Effector CD8-positive, alpha-beta T cell (primary cell): ENCODE measurements around the gene SNAP29.
"Not testable (repeated sequence)": the region's sequence is repeated elsewhere in the genome, so short reads cannot be mapped to it uniquely, and the experiment has no call there.

ENCODE experiments used
- DNase-seq: peaks from one replicate; lab custom pipeline; 2025; lab: John Stamatoyannopoulos, UW

SNAP29 gene

GRCh38 chr22:20866736-20867135 is 7.9 kb downstream of the SNAP29 start:
- no peak for DNase-seq

GRCh38 chr22:20867179-20868024 is 8.6 kb downstream of the SNAP29 start:
- no peak for DNase-seq

- DNase-seq = no peak
These were observed 9.5 kb downstream of the SNAP29 start for GRCh38 chr22:20868025-20868962.

GRCh38 chr22:20869234-20869633 is 10.4 kb downstream of the SNAP29 start:
- no peak for DNase-seq

DNA sequence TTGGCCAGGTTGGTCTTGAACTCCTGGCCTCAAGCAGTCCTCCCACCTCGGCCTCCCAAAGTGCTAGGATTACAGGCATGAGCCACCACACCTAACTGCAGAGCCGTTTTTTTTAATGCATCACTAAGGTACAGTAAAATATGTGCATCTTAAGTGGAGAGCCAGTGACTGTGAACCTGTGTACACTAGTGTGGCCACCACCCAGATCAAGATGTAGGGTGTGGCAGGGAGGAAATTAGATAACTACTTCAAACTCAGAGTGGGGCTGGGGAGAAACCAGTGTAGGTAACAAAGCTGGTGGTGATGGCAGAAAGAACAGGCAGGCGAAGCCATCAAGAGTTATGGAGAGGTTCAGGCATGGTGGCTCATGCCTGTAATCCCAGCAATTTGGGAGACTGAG is 14.4 kb downstream of the SNAP29 start:
- DNase-seq = no peak

- DNase-seq = no peak
These were observed 16.5 kb downstream of the SNAP29 start for GRCh38 chr22:20875296-20875695.

- DNase-seq = no peak
These were observed 18.9 kb downstream of the SNAP29 start for GRCh38 chr22:20877715-20878114.

- DNase-seq = no peak
These were observed 22.4 kb downstream of the SNAP29 start for GRCh38 chr22:20881231-20881630.

DNA sequence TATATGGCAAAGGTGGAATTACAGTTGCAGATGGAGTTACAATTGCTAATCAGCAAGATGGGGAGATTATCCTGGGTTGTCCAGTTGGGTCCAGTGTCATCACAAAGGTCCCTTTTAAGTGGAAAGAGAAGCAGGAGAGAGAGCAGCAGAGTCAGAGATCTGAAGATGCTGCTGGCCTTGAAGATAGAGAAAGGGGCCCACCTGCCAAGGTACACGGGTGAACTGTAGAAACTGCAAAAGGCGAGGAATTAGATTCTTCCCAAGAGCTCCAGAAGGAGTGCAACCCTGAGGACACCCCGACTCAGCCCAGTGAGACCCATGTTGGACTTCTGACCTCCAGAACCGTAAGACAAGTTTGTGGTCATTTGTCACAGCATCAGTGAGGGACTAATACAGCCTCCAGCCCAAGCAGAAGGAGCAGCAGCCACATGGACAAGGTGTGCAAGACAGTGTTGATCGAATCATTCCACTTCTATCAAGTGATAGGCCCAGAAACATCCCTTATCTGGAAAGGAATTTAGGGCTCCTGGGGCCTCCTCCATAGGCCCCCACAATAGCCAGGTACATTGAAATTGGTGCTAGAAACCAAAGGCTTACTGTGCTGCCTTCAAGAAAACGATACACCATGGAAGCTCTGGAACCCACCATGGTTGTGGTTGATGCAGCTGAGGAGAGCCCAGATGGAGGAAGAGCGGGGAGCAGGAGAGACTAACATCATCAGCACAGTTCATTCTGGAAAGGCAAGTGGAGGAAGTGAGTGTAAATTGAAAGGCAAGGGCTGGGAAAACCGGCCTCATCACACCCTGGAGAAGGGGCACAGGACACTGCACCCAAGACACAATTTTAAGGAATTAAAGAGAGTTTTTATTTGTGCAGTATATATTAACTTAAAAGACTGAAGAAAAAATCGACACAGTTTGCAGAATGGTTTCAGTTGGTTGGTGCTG is 23.3 kb downstream of the SNAP29 start:
- DNase-seq = no peak

DNA sequence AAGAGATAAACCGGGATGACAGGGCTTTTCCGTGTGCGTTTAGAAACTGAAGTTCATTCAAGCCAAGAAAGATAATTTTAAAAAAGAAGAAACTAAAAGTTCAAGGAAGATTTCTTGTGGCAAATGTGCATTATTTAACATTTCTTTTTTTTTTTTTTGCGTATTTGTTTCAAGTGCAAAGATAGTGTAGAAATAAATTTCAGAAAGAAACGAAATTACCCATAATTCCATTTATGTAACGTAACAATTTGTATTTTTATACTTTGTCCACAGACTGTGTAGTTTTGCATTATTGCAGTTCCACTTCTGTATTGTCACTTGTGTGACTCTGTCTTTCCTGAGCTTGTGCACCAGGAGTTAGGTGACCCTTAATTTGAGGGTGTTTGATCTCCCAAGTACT is 24.0 kb downstream of the SNAP29 start:
- no peak for DNase-seq

DNA sequence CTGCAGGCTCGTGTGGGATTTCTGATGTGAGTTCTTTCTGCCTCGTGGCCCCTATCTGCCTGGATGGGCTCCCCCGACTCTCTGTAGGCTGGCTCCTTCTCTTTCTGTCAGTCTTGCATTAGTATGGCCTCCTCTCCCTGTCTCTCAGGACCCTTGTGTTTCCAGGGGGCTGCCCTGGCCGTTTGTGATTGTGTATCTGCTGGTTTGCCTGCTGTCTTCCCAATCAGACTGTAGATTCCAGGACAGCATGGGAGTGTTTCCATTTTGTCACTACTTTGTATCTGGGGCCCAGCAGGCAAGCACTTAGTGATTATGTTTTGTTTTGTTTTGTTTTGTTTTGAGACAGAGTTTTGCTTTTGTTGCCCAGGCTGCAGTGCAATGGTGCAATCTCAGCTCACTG is 25.6 kb downstream of the SNAP29 start:
- no peak for DNase-seq

DNA sequence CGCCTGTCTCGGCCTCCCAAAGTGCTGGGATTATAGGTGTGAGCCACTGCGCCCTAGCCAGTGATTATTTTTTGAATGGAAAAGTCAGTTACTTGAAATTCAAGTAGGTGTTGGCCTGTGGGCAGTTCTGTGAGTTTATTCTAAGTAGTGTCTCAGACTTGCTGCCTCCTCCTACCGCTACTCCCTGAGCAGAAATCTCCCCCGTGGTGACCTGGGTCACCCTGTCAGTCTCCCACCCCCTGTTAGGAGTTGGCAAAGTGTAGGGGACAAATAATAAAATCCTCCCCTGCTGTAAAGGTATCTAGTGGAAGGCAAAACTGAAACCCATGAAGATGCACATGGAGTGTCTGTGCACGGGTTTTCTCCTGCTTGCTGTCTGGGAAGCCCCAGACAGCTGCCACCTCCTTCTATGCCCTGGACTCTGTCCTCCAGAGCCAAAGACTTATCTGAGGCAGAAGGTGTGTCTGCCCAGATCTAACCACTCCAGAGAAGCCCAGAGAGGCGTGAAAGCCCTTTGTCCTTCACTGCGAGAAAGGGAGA is 26.3 kb downstream of the SNAP29 start:
- DNase-seq = no peak

DNA sequence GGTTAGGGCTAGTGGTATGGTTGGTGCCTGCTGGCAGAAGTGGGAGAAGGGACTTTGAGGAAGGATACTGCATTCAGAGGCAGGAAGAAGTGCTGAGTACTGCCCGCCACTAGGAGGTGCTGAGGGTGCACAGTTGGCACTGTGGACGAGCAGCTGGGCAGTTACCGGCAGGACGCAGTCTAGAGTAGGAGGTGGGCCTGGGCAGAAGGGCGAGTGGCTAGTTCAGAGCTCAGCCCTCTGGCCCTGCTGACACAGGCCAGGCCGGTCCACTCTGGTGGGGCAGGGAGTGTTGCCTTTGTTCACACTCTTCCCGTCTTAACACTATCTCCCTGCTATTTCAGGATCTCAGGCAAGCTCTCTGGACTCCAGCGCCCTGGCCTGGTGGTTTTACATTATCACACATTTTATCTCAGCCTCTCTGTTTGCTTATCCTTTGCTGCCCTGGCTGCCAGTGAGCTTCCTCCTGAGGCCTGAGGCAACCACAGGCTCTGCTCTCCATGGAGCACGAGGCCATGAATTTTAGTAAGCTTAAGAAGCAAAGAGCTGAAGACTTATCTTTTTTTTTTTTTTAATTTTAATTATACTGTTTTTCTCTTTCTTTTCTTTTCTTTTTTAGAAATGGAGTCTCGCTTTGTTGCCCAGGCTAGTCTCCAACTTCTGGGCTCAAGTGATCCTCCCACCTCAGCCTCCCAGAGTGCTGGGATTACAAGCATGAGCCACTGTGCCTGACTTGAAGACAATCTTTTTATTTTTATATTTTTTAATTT is 26.9 kb downstream of the SNAP29 start:
- DNase-seq = no peak

DNA sequence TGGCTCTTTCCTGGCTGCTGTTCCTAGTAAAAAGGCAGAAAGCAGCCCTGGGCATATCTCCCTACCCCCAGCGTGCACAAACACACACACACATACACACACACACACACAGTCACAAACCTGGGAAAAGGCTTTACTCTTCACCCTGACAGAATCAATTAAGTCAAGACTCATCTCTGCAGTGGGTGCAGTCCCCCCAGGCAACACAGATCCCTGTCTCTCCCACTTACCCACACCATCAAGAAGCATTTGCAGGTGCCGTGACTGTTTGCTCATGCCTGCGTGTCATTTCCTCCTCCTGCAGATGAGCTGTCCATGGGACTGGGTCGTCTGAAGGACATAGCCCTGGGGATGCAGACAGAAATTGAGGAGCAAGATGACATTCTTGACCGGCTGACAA is 28.6 kb downstream of the SNAP29 start:
- no peak for DNase-seq

GRCh38 chr22:20889025-20889704 is 30.4 kb downstream of the SNAP29 start:
- DNase-seq = no peak

DNA sequence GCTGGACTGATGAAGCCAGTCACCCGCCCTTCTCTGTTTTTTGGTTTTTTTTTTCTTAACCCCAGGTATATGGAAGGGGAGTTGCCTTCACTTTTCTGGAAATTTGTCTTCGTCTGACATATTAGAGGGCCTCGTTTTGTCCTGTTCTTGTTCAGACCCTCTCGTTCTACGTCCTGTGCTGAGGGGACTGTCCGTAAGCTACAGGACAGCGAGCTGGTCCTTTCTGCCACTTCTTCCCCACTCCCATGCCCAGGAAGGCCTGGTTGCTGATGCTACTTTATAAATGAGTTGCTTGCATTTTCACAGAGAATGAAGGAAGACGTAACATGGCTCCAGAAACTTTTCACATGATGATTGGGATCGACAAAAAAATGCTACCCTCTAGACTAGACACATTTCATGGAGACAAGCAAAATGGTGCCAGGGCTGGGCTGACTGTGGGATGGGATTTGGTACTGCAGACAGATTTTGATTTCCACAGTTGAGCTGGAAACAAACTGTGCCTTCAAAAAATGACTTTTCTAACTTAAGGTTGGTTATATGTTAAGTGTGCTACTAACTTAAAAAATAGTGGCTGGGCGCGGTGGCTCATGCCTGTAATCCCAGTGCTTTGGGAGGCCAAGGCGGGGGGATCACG is 31.2 kb downstream of the SNAP29 start:
- DNase-seq = no peak

DNA sequence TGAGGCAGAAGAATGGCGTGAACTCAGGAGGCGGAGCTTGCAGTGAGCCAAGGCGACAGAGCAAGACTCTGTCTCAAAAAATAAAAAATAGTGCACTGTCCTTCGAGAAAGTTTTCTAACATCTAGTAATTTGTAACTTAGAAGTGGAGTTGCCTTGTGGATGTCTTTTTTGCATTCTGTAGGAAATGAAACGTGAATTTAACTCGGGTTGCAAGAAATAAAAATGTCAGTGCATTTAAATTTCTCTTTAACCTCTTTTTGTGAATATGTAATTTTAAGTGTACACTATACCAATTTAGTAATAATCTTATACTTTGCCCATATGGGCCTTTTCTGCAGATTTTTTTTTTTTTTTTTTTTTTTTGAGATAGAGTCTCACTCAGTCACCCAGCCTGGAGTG is 32.2 kb downstream of the SNAP29 start:
- DNase-seq = no peak

- DNase-seq = not testable (repeated sequence)
These were observed 38.9 kb downstream of the SNAP29 start for GRCh38 chr22:20897737-20898136.

DNA sequence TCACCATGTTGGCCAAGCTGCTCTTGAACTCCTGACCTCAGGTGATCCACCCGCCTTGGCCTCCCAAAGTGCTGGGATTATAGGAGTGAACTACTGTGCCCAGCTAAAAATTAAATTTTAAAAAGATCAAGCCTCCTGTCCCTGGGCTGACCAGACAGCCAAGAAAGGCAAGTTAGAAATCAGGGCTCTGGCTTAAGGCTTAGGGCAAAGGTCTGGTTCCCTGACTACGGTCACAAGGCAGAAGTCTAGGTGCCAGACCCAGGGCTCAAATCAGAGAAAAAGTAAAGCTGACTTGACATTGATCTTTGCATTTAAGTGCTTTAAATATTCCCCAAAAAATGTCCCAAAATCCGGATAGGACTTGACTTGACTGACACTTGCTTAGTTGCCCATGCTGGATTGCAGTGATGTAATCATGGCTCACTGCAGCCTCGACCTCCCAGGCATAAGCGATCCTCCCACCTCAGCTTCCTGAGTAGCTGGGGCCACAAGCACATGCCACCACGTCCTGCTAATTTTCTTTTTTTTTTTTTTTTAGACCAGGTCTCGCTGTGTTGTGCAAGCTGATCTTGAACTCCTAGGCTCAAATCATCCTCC is 41.1 kb downstream of the SNAP29 start:
- DNase-seq = no peak
